Smooth muscle cell (in vitro differentiated cells): ENCODE measurements around the gene KDM4C. TPM values are rescaled to one million over a fixed set of nuclear protein-coding genes. Genes with fewer than 3 reads are reported as not detected.

Experiments
- DNase-seq: peaks from one replicate; lab custom pipeline; 2025; ENCODE audit not compliant: unreplicated experiment; lab: John Stamatoyannopoulos, UW
- H2AFZ ChIP-seq: fragments of 200-600 bp; sonication (generic); 2 replicates; pipeline ENCODE4 v1.6.0; 2016; ENCODE audit warnings: antibody characterized with exemption, low read depth, mild to moderate bottlenecking
- H3F3A ChIP-seq: fragments of 200-600 bp; sonication (generic); 2 replicates; pipeline ENCODE4 v1.6.0; 2017; ENCODE audit warnings: antibody characterized with exemption, low read depth
- H3K27ac ChIP-seq: fragments of 200-600 bp; sonication (generic); 2 replicates; pipeline ENCODE4 v1.5.1; 2016; ENCODE audit warnings: low read depth, mild to moderate bottlenecking
- H3K27me3 ChIP-seq: fragments of 200-600 bp; sonication (generic); 2 replicates; pipeline ENCODE4 v1.6.1; 2016; ENCODE audit warnings: low read depth, mild to moderate bottlenecking
- H3K36me3 ChIP-seq: fragments of 200-600 bp; sonication (generic); 2 replicates; pipeline ENCODE4 v1.5.1; 2016; ENCODE audit warnings: low read depth
- H3K4me1 ChIP-seq: fragments of 200-600 bp; sonication (generic); 2 replicates; pipeline ENCODE4 v1.5.1; 2016; ENCODE audit warnings: low read depth
- H3K4me2 ChIP-seq: fragments of 200-600 bp; sonication (generic); 2 replicates; pipeline ENCODE4 v1.6.0; 2016; ENCODE audit warnings: mild to moderate bottlenecking
- H3K4me3 ChIP-seq: fragments of 200-600 bp; sonication (generic); 2 replicates; pipeline ENCODE4 v1.5.1; 2016; ENCODE audit warnings: mild to moderate bottlenecking
- H3K79me2 ChIP-seq: fragments of 200-600 bp; sonication (generic); 2 replicates; pipeline ENCODE4 v1.6.0; 2016; ENCODE audit warnings: low read depth, mild to moderate bottlenecking
- H3K9ac ChIP-seq: fragments of 200-600 bp; sonication (generic); 2 replicates; pipeline ENCODE4 v1.6.0; 2016; ENCODE audit warnings: low read depth
- H3K9me3 ChIP-seq: fragments of 200-600 bp; sonication (generic); replicated peaks from 2 replicates; pipeline ENCODE4 v1.5.1; 2016; ENCODE audit warnings: low read depth
- H4K20me1 ChIP-seq: fragments of 200-600 bp; sonication (generic); 2 replicates; pipeline ENCODE4 v1.6.0; 2016; ENCODE audit warnings: low read depth
- CTCF ChIP-seq: fragments of 200-600 bp; sonication (generic); IDR thresholded peaks from 2 replicates; pipeline ENCODE4 v1.5.1; 2017; ENCODE audit warnings: borderline replicate concordance, mild to moderate bottlenecking, antibody characterized with exemption; ENCODE audit not compliant: insufficient read depth, poor library complexity, severe bottlenecking
- WGBS: methylation state at CpG from one replicate; pipeline ENCODE4 v1.1.7; 2016; ENCODE audit warnings: low lambda C conversion rate; 5-methylcytosine and 5-hydroxymethylcytosine counted together
- polyA plus RNA-seq: library from polyadenylated mRNA; unstranded; fragments of >200 nt; fragmentation: Nextera tagmentation; extraction: Ambion mirVana; gene quantifications from 2 replicates; pipeline ENCODE4 v1.2.1, GENCODE V29; 2016
- total RNA-seq: library from RNA; depleted of rRNA; stranded (reverse); fragments of >200 nt; gene quantifications from 2 replicates; pipeline ENCODE4 v1.2.3, GENCODE V29; 2014

Gene KDM4C
- total and polyA plus RNA-seq, 2 experiments from 2014 or later, result 7.5 to 20.2 TPM

- WGBS, result 93% methylated on average over 1 of the region's 1 CpG
- Histone ChIP-seq H3K9me3 (no peaks in the 10 kb centered on the region), H4K20me1 (peaks cover 3% of the 10 kb centered on the region), H2AFZ (no peak overlapping the region), H3K27me3 (no peaks in the 10 kb centered on the region), H3K4me2 (no peak overlapping the region), H3K4me1 (no peaks in the 10 kb centered on the region), H3F3A (no peaks in the 10 kb centered on the region), H3K27ac (no peak overlapping the region), H3K36me3 (peaks cover 4% of the 10 kb centered on the region), H3K4me3 (no peak overlapping the region), H3K9ac (no peak overlapping the region), H3K79me2 (no peaks in the 10 kb centered on the region)
- no peak for DNase-seq
- TF ChIP-seq CTCF, result no peak
Measured at GRCh38 chr9:7045361-7045760, 287.6 kb downstream of the KDM4C start.

- WGBS, result 91% methylated on average over 3 of the region's 3 CpGs
- H3K4me2 ChIP-seq, result no peak overlapping the region
- H3K9me3 ChIP-seq, result no peaks in the 10 kb centered on the region
- no peak overlapping the region for H3K27ac ChIP-seq
- H3K4me3 ChIP-seq, result no peak overlapping the region
- peaks cover 4% of the 10 kb centered on the region for H3K36me3 ChIP-seq
- H3K79me2 ChIP-seq, result no peaks in the 10 kb centered on the region
- no peak for TF ChIP-seq CTCF
- DNase-seq, result no peak
- no peak overlapping the region for H2AFZ ChIP-seq
- H3K27me3 ChIP-seq, result no peaks in the 10 kb centered on the region
- H4K20me1 ChIP-seq, result no peaks in the 10 kb centered on the region
- no peaks in the 10 kb centered on the region for H3K4me1 ChIP-seq
- no peak overlapping the region for H3K9ac ChIP-seq
- no peaks in the 10 kb centered on the region for H3F3A ChIP-seq
Measured at GRCh38 chr9:7051711-7052110, 293.9 kb downstream of the KDM4C start.

- no peaks in the 10 kb centered on the region for H3F3A ChIP-seq
- DNase-seq, result no peak
- H3K9me3 ChIP-seq, result no peaks in the 10 kb centered on the region
- no peak overlapping the region for H3K9ac ChIP-seq
- H3K27me3 ChIP-seq, result no peaks in the 10 kb centered on the region
- no peak for TF ChIP-seq CTCF
- no peak overlapping the region for H3K4me3 ChIP-seq
- H3K4me2 ChIP-seq, result no peak overlapping the region
- no peaks in the 10 kb centered on the region for H4K20me1 ChIP-seq
- H3K79me2 ChIP-seq, result no peaks in the 10 kb centered on the region
- no peak overlapping the region for H3K27ac ChIP-seq
- H3K4me1 ChIP-seq, result no peaks in the 10 kb centered on the region
- WGBS, result 42% methylated on average over 2 of the region's 2 CpGs
- H2AFZ ChIP-seq, result no peak overlapping the region
- H3K36me3 ChIP-seq, result no peaks in the 10 kb centered on the region
Measured at GRCh38 chr9:7053903-7054302, 296.1 kb downstream of the KDM4C start.

- Histone ChIP-seq H2AFZ (no peak overlapping the region), H3F3A (no peaks in the 10 kb centered on the region), H3K4me1 (no peaks in the 10 kb centered on the region), H4K20me1 (no peaks in the 10 kb centered on the region), H3K79me2 (no peaks in the 10 kb centered on the region), H3K4me2 (no peak overlapping the region), H3K27ac (no peak overlapping the region), H3K9ac (no peak overlapping the region), H3K27me3 (no peaks in the 10 kb centered on the region), H3K36me3 (no peaks in the 10 kb centered on the region), H3K4me3 (no peak overlapping the region), H3K9me3 (no peaks in the 10 kb centered on the region)
- 86% methylated on average over 7 of the region's 7 CpGs for WGBS
- no peak for TF ChIP-seq CTCF
- DNase-seq, result no peak
Measured at GRCh38 chr9:7055171-7055903, 297.6 kb downstream of the KDM4C start.
